Type B pancreatic cell (in vitro differentiated cells): ENCODE results near the gene TRIM71. TPM values are rescaled to one million over a fixed set of nuclear protein-coding genes. Genes with fewer than 3 reads are reported as not detected.
A peak's percentile ranks its signal among the peaks of the same experiment; 100 is the strongest.

Experiments used
- DNase-seq: peaks from one replicate; pipeline ENCODE4 v3.0.0; 2021; ENCODE audit warnings: mixed read lengths; ENCODE audit not compliant: unreplicated experiment; ENCODE audit errors: extremely low spot score
- H3K27ac Mint-ChIP-seq: 2 replicates; pipeline ENCODE4 v1.8.0; 2021; ENCODE audit warnings: mild to moderate bottlenecking, mixed read lengths
- H3K27me3 Mint-ChIP-seq: 2 replicates; pipeline ENCODE4 v1.8.0; 2021; ENCODE audit warnings: mixed read lengths
- H3K36me3 Mint-ChIP-seq: 2 replicates; pipeline ENCODE4 v1.8.0; 2021; ENCODE audit warnings: mixed read lengths
- H3K4me1 Mint-ChIP-seq: one replicate; pipeline ENCODE4 v1.8.0; 2021; ENCODE audit warnings: mixed read lengths; ENCODE audit not compliant: unreplicated experiment
- H3K4me3 Mint-ChIP-seq: 2 replicates; pipeline ENCODE4 v1.8.0; 2021; ENCODE audit warnings: mild to moderate bottlenecking, mixed read lengths
- H3K9me3 Mint-ChIP-seq: 2 replicates; pipeline ENCODE4 v1.8.0; 2021; ENCODE audit warnings: mixed read lengths
- CTCF ChIP-seq: fragments of 200-600 bp; sonication (generic); conservative IDR thresholded peaks from 2 replicates; pipeline ENCODE4 v1.5.0; 2021; ENCODE audit warnings: antibody characterized with exemption, mild to moderate bottlenecking
- total RNA-seq: library from RNA; stranded (reverse); gene quantifications from 2 replicates; pipeline ENCODE4 v1.2.1, GENCODE V29; 2021; ENCODE audit warnings: low replicate concordance

Gene TRIM71
- total RNA-seq, 1 donor from 2014 or later, result 26.5 TPM

GRCh38 chr3:32885283-32885901, 67.6 kb downstream of the TRIM71 start:
- DNase-seq, result no peak
- H3K4me1 Mint-ChIP-seq, result peaks cover 39% of the 10 kb centered on the region
- TF ChIP-seq CTCF, result no peak
- no peaks in the 10 kb centered on the region for H3K27me3 Mint-ChIP-seq
- peak overlapping the region; percentile 30 for H3K27ac Mint-ChIP-seq
- no peaks in the 10 kb centered on the region for H3K9me3 Mint-ChIP-seq
- H3K4me3 Mint-ChIP-seq, result peak overlapping the region; percentile 5
- H3K36me3 Mint-ChIP-seq, result peaks cover 25% of the 10 kb centered on the region

- Mint-ChIP-seq H3K27me3 (no peaks in the 10 kb centered on the region), H3K4me3 (peak overlapping the region; percentile 29), H3K9me3 (no peaks in the 10 kb centered on the region), H3K4me1 (peaks cover 38% of the 10 kb centered on the region), H3K36me3 (peaks cover 25% of the 10 kb centered on the region), H3K27ac (peak overlapping the region; percentile 79)
- no peak for DNase-seq
- TF ChIP-seq CTCF, result no peak
Observed at GRCh38 chr3:32886296-32886695, 68.5 kb downstream of the TRIM71 start.

- H3K4me3 Mint-ChIP-seq, result no peak overlapping the region
- TF ChIP-seq CTCF, result no peak
- peaks cover 26% of the 10 kb centered on the region for H3K36me3 Mint-ChIP-seq
- no peaks in the 10 kb centered on the region for H3K27me3 Mint-ChIP-seq
- no peaks in the 10 kb centered on the region for H3K9me3 Mint-ChIP-seq
- no peak for DNase-seq
- H3K27ac Mint-ChIP-seq, result no peak overlapping the region
- peaks cover 32% of the 10 kb centered on the region for H3K4me1 Mint-ChIP-seq
Observed at GRCh38 chr3:32886911-32887310, 69.1 kb downstream of the TRIM71 start.

- Mint-ChIP-seq H3K27me3 (no peaks in the 10 kb centered on the region), H3K4me1 (peaks cover 32% of the 10 kb centered on the region), H3K36me3 (peaks cover 29% of the 10 kb centered on the region), H3K4me3 (peak overlapping the region; percentile 23), H3K27ac (peak overlapping the region; percentile 13), H3K9me3 (no peaks in the 10 kb centered on the region)
- no peak for TF ChIP-seq CTCF
- no peak for DNase-seq
Observed at GRCh38 chr3:32888739-32889138, 70.9 kb downstream of the TRIM71 start.

- no peak for TF ChIP-seq CTCF
- H3K4me3 Mint-ChIP-seq, result no peak overlapping the region
- no peak overlapping the region for H3K27ac Mint-ChIP-seq
- no peaks in the 10 kb centered on the region for H3K27me3 Mint-ChIP-seq
- H3K9me3 Mint-ChIP-seq, result no peaks in the 10 kb centered on the region
- no peak for DNase-seq
- peaks cover 34% of the 10 kb centered on the region for H3K36me3 Mint-ChIP-seq
- peaks cover 28% of the 10 kb centered on the region for H3K4me1 Mint-ChIP-seq
Observed at GRCh38 chr3:32890420-32891276, 72.9 kb downstream of the TRIM71 start.
